A549 (cell line): Measurements from ENCODE around the gene SPTBN5. TPM values are rescaled to one million over a fixed set of nuclear protein-coding genes. Genes with fewer than 3 reads are reported as not detected.
"Not testable (repeated sequence)": the region's sequence is repeated elsewhere in the genome, so short reads cannot be mapped to it uniquely, and the experiment has no call there.

ENCODE experiments used
- ATAC-seq, 2 experiments: fragments of 200-7000 bp in 1 of 2; fragments of >200 bp in 1 of 2; cut with Nextera tagmentation in 1 of 2; cut with Tn5 transposase in 1 of 2; 3 replicates each; pipeline versions ENCODE4 v1.8.0 to v1.9.1; 2018 to 2020; ENCODE audit warnings: mild to moderate bottlenecking in 1 of 2, moderate library complexity in 1 of 2
- CTCF ChIA-PET: fragments of 300-600 bp; sonication (Branson Sonifier 250); formaldehyde crosslinking; extraction: SDS; loops from one replicate; lab custom pipeline; 2021; ENCODE audit warnings: antibody characterized with exemption, inconsistent platforms; lab: Yijun Ruan, JAX
- POLR2A ChIA-PET: fragments of 350-600 bp; formaldehyde crosslinking; extraction: SDS; loops from one replicate; lab custom pipeline; 2021; ENCODE audit warnings: antibody characterized with exemption, inconsistent platforms; lab: Yijun Ruan, JAX
- DNase-seq, 2 experiments: peaks; one replicate each; pipeline versions ENCODE4 v3.0.0 to v3.0.0-alpha.2; 2011 to 2016; ENCODE audit warnings: low read depth in 1 of 2, low spot score in 1 of 2
- FAIRE-seq: peaks from 2 replicates; lab custom pipeline; 2011; peaks lifted over from hg19 to GRCh38; lab: Jason Lieb, UNC
- H3K27ac ChIP-seq, 2 experiments: fragments of >200 bp; sonication (Bioruptor Twin); formaldehyde crosslinking; 3 replicates each; pipeline ENCODE4 v1.5.1; 2016 to 2017
- H3K4me1 ChIP-seq: fragments of >200 bp; sonication (Bioruptor Twin); formaldehyde crosslinking; 3 replicates; pipeline ENCODE4 v1.6.1; 2016
- H3K4me2 ChIP-seq: fragments of >200 bp; sonication (Bioruptor Twin); formaldehyde crosslinking; 3 replicates; pipeline ENCODE4 v1.6.1; 2016
- H3K4me3 ChIP-seq: fragments of >200 bp; sonication (Bioruptor Twin); formaldehyde crosslinking; 3 replicates; pipeline ENCODE4 v1.5.1; 2016
- H3K9me3 ChIP-seq: fragments of >200 bp; sonication (Bioruptor Twin); formaldehyde crosslinking; 3 replicates; pipeline ENCODE4 v1.6.1; 2016
- CHD2 ChIP-seq: fragments of 150-350 bp; IDR thresholded peaks from 2 replicates; pipeline ENCODE4 v1.6.1; 2014; ENCODE audit warnings: low read length; ENCODE audit not compliant: partially characterized antibody
- EHMT2 ChIP-seq: fragments of 200-600 bp; sonication (generic); IDR thresholded peaks from 2 replicates; pipeline ENCODE4 v1.6.1; 2016; ENCODE audit warnings: antibody characterized with exemption, low read depth, mild to moderate bottlenecking, moderate library complexity
- FOXS1 ChIP-seq: fragments of 250-450 bp; sonication (Bioruptor Pico); IDR thresholded peaks from 2 replicates; pipeline ENCODE4 v1.5.0; 2020; ENCODE audit warnings: mild to moderate bottlenecking, moderate library complexity
- HDAC2 ChIP-seq: fragments of 200-600 bp; sonication (generic); IDR thresholded peaks from 2 replicates; pipeline ENCODE4 v1.6.1; 2016
- HEYL ChIP-seq: fragments of 250-450 bp; sonication (Bioruptor Pico); IDR thresholded peaks from 2 replicates; pipeline ENCODE4 v1.8.0; 2021; ENCODE audit warnings: mild to moderate bottlenecking, moderate library complexity
- KDM5A ChIP-seq: fragments of 200-600 bp; sonication (generic); IDR thresholded peaks from 2 replicates; pipeline ENCODE4 v1.6.1; 2016; ENCODE audit warnings: antibody characterized with exemption, mild to moderate bottlenecking
- MAZ ChIP-seq: fragments of 150-350 bp; IDR thresholded peaks from 2 replicates; pipeline ENCODE4 v1.6.1; 2014; ENCODE audit warnings: antibody characterized with exemption, low read depth, low read length, borderline replicate concordance
- RNF2 ChIP-seq: fragments of 200-600 bp; sonication (generic); IDR thresholded peaks from 2 replicates; pipeline ENCODE4 v1.6.1; 2016; ENCODE audit warnings: low read depth, mild to moderate bottlenecking, antibody characterized with exemption, moderate library complexity, borderline replicate concordance
- ZC3H11A ChIP-seq: fragments of 450-650 bp; IDR thresholded peaks from 2 replicates; pipeline ENCODE4 v1.6.1; 2014; ENCODE audit warnings: antibody characterized with exemption, mild to moderate bottlenecking
- ZFP36 ChIP-seq: fragments of 450-650 bp; IDR thresholded peaks from 2 replicates; pipeline ENCODE4 v1.6.1; 2014; ENCODE audit warnings: borderline replicate concordance; ENCODE audit not compliant: partially characterized antibody
- WGBS: methylation state at CpG from one replicate; pipeline ENCODE4 v1.1.6; 2017; ENCODE audit errors: missing lambda C conversion rate; 5-methylcytosine and 5-hydroxymethylcytosine counted together
- polyA plus RNA-seq, 4 experiments: library from polyadenylated mRNA; depleted of rRNA in 3 of 4; stranded (reverse); fragments of >200 nt; fragmentation: RNase III in 1 of 4; extraction: RNeasy Plus Mini Kit Qiagen cat#74134 plus additional on column Dnase treatment in 1 of 4; gene quantifications; 2 replicates in 3 of 4; 3 replicates in 1 of 4; pipeline ENCODE4 v1.2.3, GENCODE V29; 2011 to 2017
- TF ChIP-seq, protein P1 (sequence below): fragments of 150-350 bp; IDR thresholded peaks from 2 replicates; pipeline ENCODE4 v1.6.1; 2014; ENCODE audit warnings: low read depth, mild to moderate bottlenecking, low read length
- TF ChIP-seq, protein P2 (sequence below): IDR thresholded peaks from 2 replicates; pipeline ENCODE4 v1.6.1; 2012
- TF ChIP-seq, protein P3 (sequence below): IDR thresholded peaks from 2 replicates; pipeline ENCODE4 v1.6.1; 2012; ENCODE audit warnings: low read depth, borderline replicate concordance
- TF ChIP-seq, protein P4 (sequence below): fragments of >200 bp; sonication (Bioruptor Twin); formaldehyde crosslinking; IDR thresholded peaks from 3 replicates; pipeline ENCODE4 v1.5.1; 2016
- TF ChIP-seq, protein P5 (sequence below): fragments of >200 bp; sonication (Bioruptor Twin); formaldehyde crosslinking; IDR thresholded peaks from 2 replicates; pipeline ENCODE4 v1.6.1; 2016

The SPTBN5 gene
- polyA plus RNA-seq, 2 of the 4 experiments (the other 2 are of a cell fraction): 0.05 to 0.17 TPM

DNA sequence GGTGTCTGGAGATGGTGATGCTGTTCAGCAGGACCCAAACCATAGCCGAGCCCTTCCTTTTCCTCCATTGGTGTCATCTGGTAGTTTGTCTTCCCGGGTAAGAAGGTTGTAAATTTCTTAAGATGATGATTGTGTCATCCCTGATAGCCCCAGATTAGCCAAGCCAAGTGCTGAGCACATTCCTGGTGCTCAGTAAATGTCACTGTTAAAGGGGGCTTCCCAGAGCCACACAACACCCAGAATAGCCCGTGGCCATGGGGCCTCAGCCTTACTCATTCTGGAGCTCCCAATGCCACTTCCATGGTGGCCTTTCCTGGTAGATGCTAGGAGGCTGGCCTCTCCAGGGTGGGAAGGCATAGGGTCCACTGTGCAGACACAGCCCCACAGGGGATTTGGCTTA lies 59.8 kb downstream of the SPTBN5 start:
- 70% methylated on average over 3 of the region's 3 CpGs for WGBS
- CTCF ChIA-PET: interaction anchor here (0.9 to 1.5 kb wide), 2 partner anchors 13 to 22 kb away, joined by 4 read pairs; no protein-coding TSS in a partner anchor
- Histone ChIP-seq H3K4me2 (no peak overlapping the region), H3K27ac (no peak overlapping the region), H3K9me3 (no peaks in the 10 kb centered on the region), H3K4me3 (no peak overlapping the region), H3K4me1 (no peaks in the 10 kb centered on the region)
- no peak for DNase-seq
- TF ChIP-seq, protein P1, sequence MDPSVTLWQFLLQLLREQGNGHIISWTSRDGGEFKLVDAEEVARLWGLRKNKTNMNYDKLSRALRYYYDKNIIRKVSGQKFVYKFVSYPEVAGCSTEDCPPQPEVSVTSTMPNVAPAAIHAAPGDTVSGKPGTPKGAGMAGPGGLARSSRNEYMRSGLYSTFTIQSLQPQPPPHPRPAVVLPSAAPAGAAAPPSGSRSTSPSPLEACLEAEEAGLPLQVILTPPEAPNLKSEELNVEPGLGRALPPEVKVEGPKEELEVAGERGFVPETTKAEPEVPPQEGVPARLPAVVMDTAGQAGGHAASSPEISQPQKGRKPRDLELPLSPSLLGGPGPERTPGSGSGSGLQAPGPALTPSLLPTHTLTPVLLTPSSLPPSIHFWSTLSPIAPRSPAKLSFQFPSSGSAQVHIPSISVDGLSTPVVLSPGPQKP: no peak
- TF ChIP-seq, protein P2, sequence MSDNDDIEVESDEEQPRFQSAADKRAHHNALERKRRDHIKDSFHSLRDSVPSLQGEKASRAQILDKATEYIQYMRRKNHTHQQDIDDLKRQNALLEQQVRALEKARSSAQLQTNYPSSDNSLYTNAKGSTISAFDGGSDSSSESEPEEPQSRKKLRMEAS: no peak
- TF ChIP-seq HEYL (no peak), EHMT2 (no peak), ZC3H11A (no peak)
- no peak for ATAC-seq
- no peak for FAIRE-seq
- POLR2A ChIA-PET: no interaction called here

DNA sequence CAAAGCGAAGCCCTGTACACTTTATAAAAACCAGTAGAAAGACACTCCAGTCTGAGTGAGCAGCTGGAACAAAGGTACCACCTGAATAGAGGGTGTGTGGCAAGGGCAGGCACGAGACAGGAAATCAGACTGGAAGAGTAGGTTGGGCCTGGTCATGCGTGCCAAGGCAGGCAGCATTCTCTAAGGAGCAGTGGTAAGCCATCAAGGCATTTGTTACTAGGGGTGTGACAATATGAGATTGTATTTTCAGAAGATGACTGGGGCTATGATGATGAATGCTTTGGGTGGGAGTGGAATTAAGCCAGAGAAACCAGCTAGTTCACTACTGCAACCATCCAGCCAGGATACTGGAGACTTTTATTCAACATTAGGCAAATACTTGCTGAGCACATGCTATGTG lies 61.0 kb downstream of the SPTBN5 start:
- no peak overlapping the region for H3K4me2 ChIP-seq

DNA sequence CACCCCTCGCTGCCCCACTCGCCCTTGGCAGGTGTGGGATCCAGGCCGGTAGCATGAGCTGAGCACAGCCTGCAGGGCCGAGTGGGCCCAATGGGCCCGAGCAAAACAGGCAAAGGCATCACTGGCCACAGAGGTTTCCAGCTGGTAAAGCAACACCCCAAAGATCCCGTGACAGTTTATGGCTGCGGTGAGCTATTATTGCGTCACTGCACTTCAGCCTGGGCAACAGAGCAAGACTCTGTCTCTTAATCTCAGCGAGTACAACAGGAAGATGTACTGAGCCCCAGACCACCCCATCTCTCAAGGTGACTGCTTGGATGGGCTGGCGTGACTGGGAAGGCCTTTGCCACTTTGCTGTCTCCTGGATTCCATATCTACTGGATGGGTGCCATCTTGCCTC lies 61.6 kb downstream of the SPTBN5 start:
- Histone ChIP-seq H3K4me2 (no peak overlapping the region), H3K27ac (no peak overlapping the region)
- POLR2A ChIA-PET: interaction anchor here (0.6 kb wide), 1 partner anchor 376 kb away, joined by 4 read pairs; the partner anchor contains the start of gene VPS39

More for the DNA sequence above, 61.0 kb downstream of the SPTBN5 start:
- Histone ChIP-seq H3K4me1 (0 out of 3 replicates have a peak, but pooled peaks cover 4% of the 10 kb centered on the region), H3K9me3 (no peaks in the 10 kb centered on the region), H3K4me3 (no peak overlapping the region), H3K27ac (no peak overlapping the region)
- ChIA-PET CTCF (interaction anchor here (1.5 to 2.1 kb wide), 2 partner anchors 14 to 21 kb away, joined by 4 to 12 read pairs; no protein-coding TSS in a partner anchor), POLR2A (no interaction called here)
- DNase-seq (no peak), FAIRE-seq (no peak), ATAC-seq (no peak)
- 90% methylated on average over 3 of the region's 3 CpGs for WGBS
- TF ChIP-seq ZC3H11A (no peak), HDAC2 (no peak), RNF2 (no peak)
- TF ChIP-seq, protein P3, sequence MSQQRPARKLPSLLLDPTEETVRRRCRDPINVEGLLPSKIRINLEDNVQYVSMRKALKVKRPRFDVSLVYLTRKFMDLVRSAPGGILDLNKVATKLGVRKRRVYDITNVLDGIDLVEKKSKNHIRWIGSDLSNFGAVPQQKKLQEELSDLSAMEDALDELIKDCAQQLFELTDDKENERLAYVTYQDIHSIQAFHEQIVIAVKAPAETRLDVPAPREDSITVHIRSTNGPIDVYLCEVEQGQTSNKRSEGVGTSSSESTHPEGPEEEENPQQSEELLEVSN: no peak

DNA sequence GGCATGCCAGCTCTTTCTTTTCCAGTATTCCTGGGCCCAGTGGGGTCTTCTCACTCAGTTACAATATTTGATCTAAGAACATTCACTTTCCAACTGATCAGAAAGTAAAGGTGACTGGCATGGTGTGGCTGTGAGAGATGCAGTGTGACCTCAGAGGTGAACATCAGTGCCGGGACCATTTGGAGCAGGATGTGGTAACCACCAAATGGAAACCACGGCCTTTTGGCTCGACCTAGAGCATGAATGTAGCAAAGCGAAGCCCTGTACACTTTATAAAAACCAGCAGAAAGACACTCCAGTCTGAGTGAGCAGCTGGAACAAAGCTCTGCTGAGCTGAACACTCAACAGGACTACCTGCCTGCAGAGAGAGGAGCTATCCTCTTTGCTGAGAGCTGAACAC lies 62.6 kb downstream of the SPTBN5 start:
- not testable (repeated sequence) for DNase-seq, ATAC-seq
- CTCF ChIA-PET: interaction anchor here (1.1 to 2.1 kb wide), 3 partner anchors 15 to 73 kb away, joined by 3 to 12 read pairs (median 3); no protein-coding TSS in a partner anchor

More for the DNA sequence above, 61.6 kb downstream of the SPTBN5 start:
- TF ChIP-seq MAZ (no peak), CHD2 (no peak), ZFP36 (no peak), FOXS1 (CRISPR knock-in tag) (no peak), KDM5A (no peak)
- TF ChIP-seq, protein P4, sequence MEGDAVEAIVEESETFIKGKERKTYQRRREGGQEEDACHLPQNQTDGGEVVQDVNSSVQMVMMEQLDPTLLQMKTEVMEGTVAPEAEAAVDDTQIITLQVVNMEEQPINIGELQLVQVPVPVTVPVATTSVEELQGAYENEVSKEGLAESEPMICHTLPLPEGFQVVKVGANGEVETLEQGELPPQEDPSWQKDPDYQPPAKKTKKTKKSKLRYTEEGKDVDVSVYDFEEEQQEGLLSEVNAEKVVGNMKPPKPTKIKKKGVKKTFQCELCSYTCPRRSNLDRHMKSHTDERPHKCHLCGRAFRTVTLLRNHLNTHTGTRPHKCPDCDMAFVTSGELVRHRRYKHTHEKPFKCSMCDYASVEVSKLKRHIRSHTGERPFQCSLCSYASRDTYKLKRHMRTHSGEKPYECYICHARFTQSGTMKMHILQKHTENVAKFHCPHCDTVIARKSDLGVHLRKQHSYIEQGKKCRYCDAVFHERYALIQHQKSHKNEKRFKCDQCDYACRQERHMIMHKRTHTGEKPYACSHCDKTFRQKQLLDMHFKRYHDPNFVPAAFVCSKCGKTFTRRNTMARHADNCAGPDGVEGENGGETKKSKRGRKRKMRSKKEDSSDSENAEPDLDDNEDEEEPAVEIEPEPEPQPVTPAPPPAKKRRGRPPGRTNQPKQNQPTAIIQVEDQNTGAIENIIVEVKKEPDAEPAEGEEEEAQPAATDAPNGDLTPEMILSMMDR: no peak
- TF ChIP-seq, protein P5, sequence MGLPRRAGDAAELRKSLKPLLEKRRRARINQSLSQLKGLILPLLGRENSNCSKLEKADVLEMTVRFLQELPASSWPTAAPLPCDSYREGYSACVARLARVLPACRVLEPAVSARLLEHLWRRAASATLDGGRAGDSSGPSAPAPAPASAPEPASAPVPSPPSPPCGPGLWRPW: no peak
- TF ChIP-seq, protein P3: no peak
- DNase-seq: no peak
- ATAC-seq: no peak
- Histone ChIP-seq H3K4me1 (0 out of 3 replicates have a peak, but pooled peaks cover 6% of the 10 kb centered on the region), H3K9me3 (no peaks in the 10 kb centered on the region), H3K4me3 (no peak overlapping the region)
- no peak for FAIRE-seq
- CTCF ChIA-PET: interaction anchor here (1.1 to 2.1 kb wide), 3 partner anchors 14 to 72 kb away, joined by 3 to 12 read pairs (median 3); no protein-coding TSS in a partner anchor
- WGBS: 92% methylated on average over 6 of the region's 10 CpGs

More for the DNA sequence above, 62.6 kb downstream of the SPTBN5 start:
- H3K4me2 ChIP-seq, POLR2A ChIA-PET, H3K9me3 ChIP-seq, H3K27ac ChIP-seq, H3K4me3 ChIP-seq, H3K4me1 ChIP-seq, FAIRE-seq: not testable (repeated sequence)
- 83% methylated on average over 4 of the region's 4 CpGs for WGBS
